GM23248 (cell line): ENCODE data around the gene SUPT3H.

ENCODE experiments used
- EZH2 ChIP-seq: fragments of 200-600 bp; sonication (generic); IDR thresholded peaks from 2 replicates; pipeline ENCODE4 v1.6.1; 2018; ENCODE audit warnings: antibody characterized with exemption, mild to moderate bottlenecking; ENCODE audit not compliant: insufficient read depth, poor library complexity, severe bottlenecking
- EZH2phosphoT487 ChIP-seq: fragments of 200-600 bp; sonication (generic); IDR thresholded peaks from 2 replicates; pipeline ENCODE4 v1.6.1; 2018; ENCODE audit warnings: antibody characterized with exemption, moderate library complexity, mild to moderate bottlenecking, low read depth; ENCODE audit not compliant: insufficient read depth

DNA sequence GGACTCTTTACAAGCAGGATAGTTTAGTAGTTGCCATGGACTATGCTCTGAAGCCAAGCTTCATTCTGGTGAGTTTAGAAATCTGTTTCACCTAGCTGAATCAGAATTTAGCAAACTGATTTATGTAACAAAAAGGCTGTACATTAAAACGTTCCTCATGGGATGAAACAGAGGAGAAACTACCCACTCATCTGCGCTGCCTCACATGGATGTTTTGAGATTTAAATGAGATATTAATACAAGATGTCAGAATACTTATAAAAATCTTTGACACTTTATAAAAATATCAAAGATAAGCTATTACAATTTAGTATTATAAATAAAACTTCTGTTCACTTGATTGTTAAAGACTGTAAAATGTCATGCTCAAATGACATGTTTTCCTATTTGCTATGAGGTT, 32.8 kb downstream of the SUPT3H start:
- TF ChIP-seq EZH2phosphoT487 (no peak), EZH2 (no peak)
